Sigmoid colon (tissue), 7 donors: ENCODE results near the gene FGF11. TPM values are rescaled to one million over a fixed set of nuclear protein-coding genes. Genes with fewer than 3 reads are reported as not detected.

Experiments used
- DNase-seq: peaks from one replicate; pipeline ENCODE4 v3.0.0-alpha.2; 2019
- H3K27ac ChIP-seq, 4 donors: fragments of 200-600 bp; sonication (generic); one replicate each; pipeline ENCODE4 v1.5.1; 2016 to 2019; ENCODE audit warnings: mild to moderate bottlenecking in 1 of 4
- H3K27me3 ChIP-seq, 3 donors: fragments of 200-600 bp; sonication (generic); one replicate each; pipeline ENCODE4 v1.5.1; 2019; ENCODE audit warnings: mild to moderate bottlenecking in 1 of 3
- H3K36me3 ChIP-seq, 4 donors: fragments of 200-600 bp; sonication (generic); one replicate each; pipeline ENCODE4 v1.5.1; 2016 to 2019
- H3K4me1 ChIP-seq, 4 donors: fragments of 200-600 bp; sonication (generic); one replicate each; pipeline ENCODE4 v1.5.1; 2017 to 2019
- H3K4me3 ChIP-seq, 4 donors: fragments of 200-600 bp; sonication (generic); one replicate each; pipeline ENCODE4 v1.5.1; 2017 to 2019; ENCODE audit warnings: mild to moderate bottlenecking in 2 of 4, moderate library complexity in 1 of 4
- H3K9me3 ChIP-seq, 4 donors: fragments of 200-600 bp in 3 of 4; sonication (generic) in 3 of 4; one replicate each; pipeline versions ENCODE4 v1.5.1 to v1.6.1; 2013 to 2019
- CTCF ChIP-seq, 4 experiments: fragments of 450-650 bp in 3 of 4; fragments of 200-600 bp in 1 of 4; IDR thresholded peaks; one replicate each; pipeline ENCODE4 v1.5.1; 2016 to 2019; ENCODE audit warnings: antibody characterized with exemption in 4 of 4, mild to moderate bottlenecking in 3 of 4, moderate library complexity in 2 of 4
- EP300 ChIP-seq, 4 donors: sonication (generic); formaldehyde crosslinking; IDR thresholded peaks; one replicate each; pipeline ENCODE4 v1.6.1; 2017; ENCODE audit warnings: antibody characterized with exemption in 4 of 4
- POLR2A ChIP-seq, 2 donors: fragments of 450-650 bp; IDR thresholded peaks; one replicate each; pipeline ENCODE4 v1.6.1; 2016; ENCODE audit warnings: antibody characterized with exemption in 2 of 2, mild to moderate bottlenecking in 2 of 2, moderate library complexity in 2 of 2
- POLR2AphosphoS5 ChIP-seq, 4 donors: sonication (generic); formaldehyde crosslinking; IDR thresholded peaks; one replicate each; pipeline ENCODE4 v1.6.1; 2017; ENCODE audit warnings: antibody characterized with exemption in 4 of 4
- WGBS, 2 donors: extraction: QIAGEN DNeasy Blood & Tissue Kit; methylation state at CpG; one replicate each; pipeline ENCODE4 v1.1.7; 2013; 5-methylcytosine and 5-hydroxymethylcytosine counted together
- intact Hi-C: fragments of 100-400 bp; cut with DNase I; formaldehyde crosslinking; loops from one replicate; pipeline ENCODE4 v1.15.1; 2023
- polyA plus RNA-seq, 3 donors: library from polyadenylated mRNA; stranded (reverse); fragments of 200-250 nt; gene quantifications; one replicate each; pipeline ENCODE4 v1.2.3, GENCODE V29; 2013
- total RNA-seq, 4 donors: library from RNA; depleted of rRNA; stranded (reverse); fragments of >200 nt; gene quantifications; one replicate each; pipeline ENCODE4 v1.1.0, GENCODE V29; 2016
- donor health status: healthy with polysubstance abuse.
- donor health status: Bipolar disorder and iron deficiency.
- donor health status: healthy.

The FGF11 gene
- total and polyA plus RNA-seq, 7 donors, result 0.36 to 2.8 (median 0.69) TPM; not detected in 4

DNA sequence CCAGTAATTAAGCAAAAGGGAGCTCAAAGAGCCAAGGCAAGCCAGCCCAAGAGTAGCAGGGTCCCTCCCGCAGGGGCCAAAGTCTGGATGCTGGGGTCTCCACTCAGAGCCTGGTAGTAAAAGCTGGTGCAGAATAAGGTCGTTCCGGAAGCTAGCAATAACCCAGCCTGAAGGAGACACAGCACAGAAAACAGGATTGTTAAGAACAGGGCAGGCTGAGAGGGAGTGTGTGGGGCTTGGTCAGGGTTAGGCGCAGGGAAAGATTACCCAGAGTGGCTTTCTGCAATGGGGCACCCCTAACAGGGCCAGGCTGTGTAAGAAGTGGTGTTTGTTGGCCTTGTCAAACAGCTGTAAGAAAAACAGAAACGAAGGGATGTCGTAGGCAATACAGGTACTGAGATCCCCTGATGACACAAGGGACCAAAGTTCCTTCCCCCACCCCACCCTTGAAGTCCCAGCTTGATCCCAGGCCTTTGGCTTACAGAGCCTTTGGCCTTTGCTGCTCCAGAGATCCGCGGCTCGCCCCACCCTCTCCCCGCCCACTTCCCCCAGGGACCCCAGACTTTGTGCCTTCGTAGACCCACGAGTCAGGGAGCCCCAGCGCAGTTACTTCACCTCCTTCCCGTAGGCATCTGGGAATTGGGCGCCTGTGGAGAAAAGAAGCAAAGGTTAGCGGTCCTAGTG lies 36.1 kb upstream of the FGF11 start:
- H3K4me1 ChIP-seq, result peaks cover 0 to 49% (median 34%) of the 10 kb centered on the region in 4 donors
- peak overlapping the region; percentile 65 to 93 (median 85) for H3K4me3 ChIP-seq
- H3K27ac ChIP-seq, result peak overlapping the region; percentile 88 to 95 (median 92)
- intact Hi-C loops, result loop anchor here (2.0 to 10.0 kb wide), 3 partner anchors 82 to 758 kb away; partner anchors contain the start of genes GABARAP, KIAA0753, POLR2A and TXNDC17
- no peak for TF ChIP-seq EP300 (IDR thresholded peaks at IDR 0.05)
- TF ChIP-seq CTCF (IDR thresholded peaks at IDR 0.05), result no peak
- no peak for TF ChIP-seq POLR2A (IDR thresholded peaks at IDR 0.05)
- no peak for TF ChIP-seq POLR2AphosphoS5 (IDR thresholded peaks at IDR 0.05)
- H3K27me3 ChIP-seq, result no peaks in the 10 kb centered on the region
- DNase-seq, result peak; percentile 88
- 4 to 12% methylated on average over 16 of the region's 16 CpGs for WGBS, 2 donors
- no peaks in the 10 kb centered on the region for H3K9me3 ChIP-seq
- H3K36me3 ChIP-seq, result peaks cover 0 to 2% (median 0%) of the 10 kb centered on the region in 4 donors

- 0% methylated on average over 13 of the region's 13 CpGs for WGBS, 2 donors
- H3K27ac ChIP-seq, result peak overlapping the region; percentile 88 to 95 (median 92)
- H3K4me3 ChIP-seq, result peak overlapping the region; percentile 65 to 93 (median 85)
- H3K27me3 ChIP-seq, result no peaks in the 10 kb centered on the region
- H3K4me1 ChIP-seq, result peaks cover 0 to 49% (median 34%) of the 10 kb centered on the region in 4 donors
- H3K9me3 ChIP-seq, result no peaks in the 10 kb centered on the region
- intact Hi-C loops, result loop anchor here (2.0 to 10.0 kb wide), 3 partner anchors 81 to 759 kb away; partner anchors contain the start of genes GABARAP, KIAA0753, POLR2A and TXNDC17
- no peak for DNase-seq
- peaks cover 0 to 7% (median under 1%) of the 10 kb centered on the region in 4 donors for H3K36me3 ChIP-seq
- TF ChIP-seq CTCF (IDR thresholded peaks at IDR 0.05), result no peak
- no peak for TF ChIP-seq POLR2A (IDR thresholded peaks at IDR 0.05)
- TF ChIP-seq EP300 (IDR thresholded peaks at IDR 0.05), result no peak
- no peak for TF ChIP-seq POLR2AphosphoS5 (IDR thresholded peaks at IDR 0.05)
These were observed 35.7 kb upstream of the FGF11 start for GRCh38 chr17:7403727-7403976.

DNA sequence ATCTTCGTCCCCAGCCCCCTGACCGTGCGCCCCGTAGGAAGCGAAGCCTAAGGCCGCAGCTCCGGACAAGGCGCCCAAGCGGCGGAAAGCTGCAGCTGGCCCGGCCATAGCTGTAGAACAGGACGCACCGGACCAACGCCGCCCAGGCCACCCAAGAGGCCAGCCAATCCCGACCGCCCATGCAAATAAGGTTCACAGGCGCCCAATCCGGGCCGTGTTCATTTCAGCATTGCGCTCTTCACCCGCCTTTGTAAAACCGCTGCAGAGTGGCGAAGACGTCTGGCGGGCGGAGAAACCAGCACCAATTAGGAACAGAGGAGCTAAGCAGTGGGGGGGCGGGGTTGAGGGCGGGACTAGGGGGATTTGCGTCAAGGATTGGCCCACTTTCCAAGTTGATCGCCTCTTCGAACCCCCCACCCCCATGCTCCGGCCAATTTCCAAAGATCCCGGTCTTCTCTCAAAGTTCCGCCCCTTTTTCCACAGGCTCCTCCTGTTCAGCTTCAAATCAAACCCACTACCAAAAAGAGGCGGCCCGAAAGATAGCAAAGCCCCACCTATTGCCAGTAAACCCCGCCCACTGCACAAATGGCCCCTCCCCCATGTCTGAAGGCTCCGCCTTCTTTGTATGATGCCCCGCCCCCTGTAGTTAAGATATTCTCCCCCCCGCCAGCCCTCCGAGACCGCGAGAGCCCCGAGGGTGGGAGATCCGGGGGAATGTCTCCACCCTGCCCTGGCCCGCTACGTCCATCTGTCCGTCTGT lies 35.2 kb upstream of the FGF11 start, which contains the start of gene TMEM256:
Gene TMEM256 (minus strand): TSS at position 121 of the 760 bp plus-strand sequence. CDS start 13 bp downstream, at position 108.
- peak within 1 kb of the TSS; percentile 88 to 95 (median 92) for H3K27ac ChIP-seq
- H3K4me3 ChIP-seq, result peak within 1 kb of the TSS; percentile 70 to 93 (median 85)
- intact Hi-C loops, result loop anchor here (2.0 to 10.0 kb wide), 6 partner anchors 33 to 759 kb away; partner anchors contain the start of genes GABARAP, KIAA0753, POLR2A and TXNDC17
- peaks cover 0 to 49% (median 34%) of the 10 kb centered on the region in 4 donors for H3K4me1 ChIP-seq
- whole genome bisulfite sequencing, 2 donors, result 0% methylated on average over 49 of the region's 49 CpGs
- peak; percentile 100 for DNase-seq
- H3K36me3 ChIP-seq, result peaks cover 0 to 12% (median 3%) of the 10 kb centered on the region in 4 donors
- TF ChIP-seq POLR2A (IDR thresholded peaks at IDR 0.05) (peak; percentile 90 to 97), EP300 (IDR thresholded peaks at IDR 0.05) (no peak), CTCF (IDR thresholded peaks at IDR 0.05) (no peak), POLR2AphosphoS5 (IDR thresholded peaks at IDR 0.05) (peak; percentile 98 to 99 (median 98))
- no peaks in the 10 kb centered on the region for H3K27me3 ChIP-seq
- H3K9me3 ChIP-seq, result no peaks in the 10 kb centered on the region

GRCh38 chr17:7404737-7405349 lies 34.5 kb upstream of the FGF11 start:
- TF ChIP-seq CTCF (IDR thresholded peaks at IDR 0.05) (no peak), EP300 (IDR thresholded peaks at IDR 0.05) (no peak), POLR2AphosphoS5 (IDR thresholded peaks at IDR 0.05) (peak; percentile 70 to 89 (median 78)), POLR2A (IDR thresholded peaks at IDR 0.05) (peak in 1 of 2 donors; percentile 26)
- WGBS, 2 donors, result 1% methylated on average over 65 of the region's 65 CpGs
- H3K4me3 ChIP-seq, result peak overlapping the region; percentile 70 to 93 (median 85)
- H3K27ac ChIP-seq, result peak overlapping the region; percentile 88 to 95 (median 92)
- peak; percentile 90 for DNase-seq
- no peaks in the 10 kb centered on the region for H3K27me3 ChIP-seq
- no peaks in the 10 kb centered on the region for H3K9me3 ChIP-seq
- peaks cover 0 to 49% (median 34%) of the 10 kb centered on the region in 4 donors for H3K4me1 ChIP-seq
- H3K36me3 ChIP-seq, result peaks cover 0 to 19% (median 4%) of the 10 kb centered on the region in 4 donors
- intact Hi-C loops, result loop anchor here (2.0 to 10.0 kb wide), 5 partner anchors 32 to 760 kb away; partner anchors contain the start of genes GABARAP, KIAA0753 and TXNDC17
